SK-N-SH treated with all-trans-retinoic acid at 6 μM for 48 hours (cell line): ENCODE measurements around the gene OR2T33.

ENCODE experiments used
- ATAC-seq: fragments of 200-7000 bp; cut with Tn5 transposase; 3 replicates; pipeline ENCODE4 v1.9.1; 2020; ENCODE audit warnings: mild to moderate bottlenecking, moderate library complexity
- BACH2 ChIP-seq: fragments of 250-450 bp; sonication (Bioruptor Pico); IDR thresholded peaks from 2 replicates; pipeline ENCODE4 v1.9.0; 2021; ENCODE audit warnings: mild to moderate bottlenecking, borderline replicate concordance
- CSRNP3 ChIP-seq: fragments of 250-450 bp; sonication (Bioruptor Pico); IDR thresholded peaks from 2 replicates; pipeline ENCODE4 v1.5.1; 2021; ENCODE audit warnings: mild to moderate bottlenecking, moderate library complexity
- OSR1 ChIP-seq: fragments of 250-450 bp; sonication (Bioruptor Pico); IDR thresholded peaks from 2 replicates; pipeline ENCODE4 v1.8.0; 2022; ENCODE audit warnings: moderate library complexity, mild to moderate bottlenecking, inconsistent platforms
- SNAI2 ChIP-seq: fragments of 250-450 bp; sonication (Bioruptor Pico); IDR thresholded peaks from 2 replicates; pipeline ENCODE4 v1.5.0; 2020; ENCODE audit warnings: mild to moderate bottlenecking, moderate library complexity
- TCF4 ChIP-seq: fragments of 250-450 bp; sonication (Bioruptor Pico); IDR thresholded peaks from 2 replicates; pipeline ENCODE4 v1.8.0; 2021; ENCODE audit warnings: mild to moderate bottlenecking, moderate library complexity, borderline replicate concordance
- ZFP30 ChIP-seq: fragments of 450-650 bp; formaldehyde crosslinking; IDR thresholded peaks from 2 replicates; pipeline ENCODE4 v1.5.0; 2022; ENCODE audit warnings: mild to moderate bottlenecking, moderate library complexity
- ZNF70 ChIP-seq: fragments of 450-650 bp; formaldehyde crosslinking; IDR thresholded peaks from 2 replicates; pipeline ENCODE4 v1.5.0; 2020; ENCODE audit warnings: mild to moderate bottlenecking, moderate library complexity
- ZNF8 ChIP-seq: fragments of 450-650 bp; formaldehyde crosslinking; IDR thresholded peaks from 2 replicates; pipeline ENCODE4 v1.5.0; 2020; ENCODE audit warnings: mild to moderate bottlenecking, moderate library complexity
- TF ChIP-seq, protein P1 (sequence below): fragments of 250-450 bp; sonication (Bioruptor Pico); IDR thresholded peaks from 2 replicates; pipeline ENCODE4 v1.5.1; 2020; ENCODE audit warnings: low read depth, mild to moderate bottlenecking, moderate library complexity
- TF ChIP-seq, protein P2 (sequence below): fragments of 250-450 bp; sonication (Bioruptor Pico); IDR thresholded peaks from 2 replicates; pipeline ENCODE4 v1.5.0; 2020; ENCODE audit warnings: mild to moderate bottlenecking, moderate library complexity

OR2T33 gene

DNA sequence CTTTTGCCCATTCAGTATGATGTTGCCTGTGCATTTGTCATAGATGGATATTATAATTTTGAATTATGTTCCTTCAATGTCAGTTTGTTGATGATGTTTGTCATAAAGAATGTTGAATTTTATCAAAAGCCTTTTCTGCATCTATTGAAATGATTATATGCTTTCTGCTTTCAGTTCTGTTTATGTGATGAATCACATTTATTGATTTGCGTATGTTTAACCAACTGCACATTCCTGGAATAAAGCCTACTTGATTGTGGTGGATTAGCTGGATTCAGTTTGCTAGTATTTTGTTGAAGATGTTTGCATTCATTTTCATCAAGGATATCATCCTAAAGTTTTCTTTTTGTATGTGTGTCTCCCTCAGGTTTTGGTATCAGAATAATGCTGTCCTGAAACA, 52.2 kb downstream of the OR2T33 start:
- ATAC-seq, result no peak
- TF ChIP-seq OSR1 (CRISPR knock-in tag) (no peak), BACH2 (no peak), CSRNP3 (CRISPR knock-in tag) (no peak), TCF4 (CRISPR knock-in tag) (no peak), SNAI2 (CRISPR knock-in tag) (no peak), ZNF8 (CRISPR knock-in tag) (no peak), ZNF70 (CRISPR knock-in tag) (no peak), ZFP30 (CRISPR knock-in tag) (no peak)
- TF ChIP-seq, protein P1, sequence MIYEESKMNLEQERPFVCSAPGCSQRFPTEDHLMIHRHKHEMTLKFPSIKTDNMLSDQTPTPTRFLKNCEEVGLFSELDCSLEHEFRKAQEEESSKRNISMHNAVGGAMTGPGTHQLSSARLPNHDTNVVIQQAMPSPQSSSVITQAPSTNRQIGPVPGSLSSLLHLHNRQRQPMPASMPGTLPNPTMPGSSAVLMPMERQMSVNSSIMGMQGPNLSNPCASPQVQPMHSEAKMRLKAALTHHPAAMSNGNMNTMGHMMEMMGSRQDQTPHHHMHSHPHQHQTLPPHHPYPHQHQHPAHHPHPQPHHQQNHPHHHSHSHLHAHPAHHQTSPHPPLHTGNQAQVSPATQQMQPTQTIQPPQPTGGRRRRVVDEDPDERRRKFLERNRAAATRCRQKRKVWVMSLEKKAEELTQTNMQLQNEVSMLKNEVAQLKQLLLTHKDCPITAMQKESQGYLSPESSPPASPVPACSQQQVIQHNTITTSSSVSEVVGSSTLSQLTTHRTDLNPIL (CRISPR knock-in tag), result no peak
- TF ChIP-seq, protein P2, sequence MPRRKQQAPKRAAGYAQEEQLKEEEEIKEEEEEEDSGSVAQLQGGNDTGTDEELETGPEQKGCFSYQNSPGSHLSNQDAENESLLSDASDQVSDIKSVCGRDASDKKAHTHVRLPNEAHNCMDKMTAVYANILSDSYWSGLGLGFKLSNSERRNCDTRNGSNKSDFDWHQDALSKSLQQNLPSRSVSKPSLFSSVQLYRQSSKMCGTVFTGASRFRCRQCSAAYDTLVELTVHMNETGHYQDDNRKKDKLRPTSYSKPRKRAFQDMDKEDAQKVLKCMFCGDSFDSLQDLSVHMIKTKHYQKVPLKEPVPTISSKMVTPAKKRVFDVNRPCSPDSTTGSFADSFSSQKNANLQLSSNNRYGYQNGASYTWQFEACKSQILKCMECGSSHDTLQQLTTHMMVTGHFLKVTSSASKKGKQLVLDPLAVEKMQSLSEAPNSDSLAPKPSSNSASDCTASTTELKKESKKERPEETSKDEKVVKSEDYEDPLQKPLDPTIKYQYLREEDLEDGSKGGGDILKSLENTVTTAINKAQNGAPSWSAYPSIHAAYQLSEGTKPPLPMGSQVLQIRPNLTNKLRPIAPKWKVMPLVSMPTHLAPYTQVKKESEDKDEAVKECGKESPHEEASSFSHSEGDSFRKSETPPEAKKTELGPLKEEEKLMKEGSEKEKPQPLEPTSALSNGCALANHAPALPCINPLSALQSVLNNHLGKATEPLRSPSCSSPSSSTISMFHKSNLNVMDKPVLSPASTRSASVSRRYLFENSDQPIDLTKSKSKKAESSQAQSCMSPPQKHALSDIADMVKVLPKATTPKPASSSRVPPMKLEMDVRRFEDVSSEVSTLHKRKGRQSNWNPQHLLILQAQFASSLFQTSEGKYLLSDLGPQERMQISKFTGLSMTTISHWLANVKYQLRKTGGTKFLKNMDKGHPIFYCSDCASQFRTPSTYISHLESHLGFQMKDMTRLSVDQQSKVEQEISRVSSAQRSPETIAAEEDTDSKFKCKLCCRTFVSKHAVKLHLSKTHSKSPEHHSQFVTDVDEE (CRISPR knock-in tag), result no peak
